C4-2B (cell line): Measurements from ENCODE around the gene IRF8.

Experiments
- CTCF ChIP-seq: fragments of 450-650 bp; conservative IDR thresholded peaks from 2 replicates; pipeline ENCODE4 v1.5.1; 2017; ENCODE audit warnings: mild to moderate bottlenecking
- ZFX ChIP-seq: fragments of 450-650 bp; IDR thresholded peaks from 2 replicates; pipeline ENCODE4 v1.6.1; 2017

DNA sequence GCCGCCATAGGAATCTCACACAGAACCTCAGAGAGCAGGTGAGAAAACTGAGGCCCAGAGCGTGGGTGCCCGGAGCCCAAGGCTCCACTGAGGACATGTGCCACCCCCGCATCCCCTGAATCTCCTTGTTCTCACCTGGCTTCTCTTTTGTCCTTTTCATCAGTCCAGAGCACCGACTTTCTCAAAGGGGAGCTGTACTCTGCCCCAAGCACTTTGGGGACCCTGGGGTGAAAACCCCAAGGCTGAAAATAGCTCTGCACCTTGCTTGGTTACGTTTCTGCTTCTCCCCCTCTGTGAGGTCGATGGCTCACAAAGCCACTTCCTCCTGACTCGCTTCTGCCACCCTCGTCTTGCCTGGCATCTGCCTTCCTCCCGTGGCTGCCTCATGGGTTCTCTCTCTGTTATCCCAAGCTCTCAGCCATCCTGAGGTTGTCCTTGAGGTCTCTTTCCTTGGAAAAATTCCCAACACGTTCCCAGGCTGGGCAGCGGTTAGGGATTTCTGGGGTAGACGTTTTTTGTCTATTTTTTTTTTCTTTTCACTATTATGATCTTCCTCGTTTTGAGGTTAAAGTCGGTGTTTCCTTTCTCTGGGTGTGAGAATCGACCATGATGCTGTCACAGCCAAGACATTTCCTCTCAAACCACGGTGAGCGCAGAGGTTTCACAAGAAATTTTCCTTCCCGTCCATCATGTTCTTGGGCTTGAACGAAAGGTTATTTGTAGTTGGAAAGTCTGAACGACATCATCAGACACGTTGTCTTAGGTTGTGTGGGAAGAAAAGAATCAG lies 37.2 kb downstream of the IRF8 start:
- TF ChIP-seq CTCF (no peak), ZFX (no peak)
